ENCODE data around the gene HOXB4.
"Not testable (repeated sequence)": the region's sequence is repeated elsewhere in the genome, so short reads cannot be mapped to it uniquely, and the experiment has no call there.

HOXB4 gene

GRCh38 chr17:48546137-48546923 is 31.8 kb downstream of the HOXB4 start:
- DNase-seq: no peak

DNA sequence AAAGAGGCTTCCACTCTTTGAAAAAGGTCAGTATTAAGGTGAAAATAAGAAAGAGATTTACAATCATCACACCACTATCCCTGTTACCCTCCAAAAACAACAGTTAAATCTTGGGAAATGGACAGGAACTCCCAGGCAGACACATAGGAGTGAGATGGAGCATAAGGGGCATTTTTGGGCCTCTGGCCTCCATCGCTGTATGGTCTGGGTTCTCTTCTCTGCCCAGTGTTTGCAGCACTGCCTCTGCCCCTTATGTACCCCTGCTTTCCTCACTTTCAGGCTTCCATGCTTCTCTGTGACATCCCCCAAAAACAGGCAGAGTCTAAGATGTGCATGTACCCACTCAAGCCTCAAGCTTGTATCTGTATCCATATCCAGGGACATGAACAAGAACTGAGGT is 32.6 kb downstream of the HOXB4 start:
- DNase-seq: no peak

DNA sequence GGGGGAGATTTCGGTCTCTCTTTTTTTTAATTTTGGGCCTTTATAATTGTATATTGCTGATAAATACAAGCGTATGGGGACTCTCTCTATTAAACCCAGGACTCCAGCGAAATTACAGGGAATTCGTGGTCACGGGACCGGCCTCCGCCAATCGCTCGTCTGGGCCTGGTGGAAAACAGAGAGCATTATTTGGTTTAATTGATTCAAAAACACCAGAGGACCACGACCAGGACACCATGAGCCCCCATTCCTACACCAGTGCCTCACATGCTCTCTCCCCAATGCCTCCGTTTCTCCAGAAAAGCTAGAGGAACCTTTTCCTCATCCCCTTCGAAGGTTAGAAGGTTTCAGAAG is 33.2 kb downstream of the HOXB4 start, which contains the start of gene HOXB2:
Gene HOXB2, minus strand, starts transcription at position 88 of the 354 bp plus-strand sequence. CDS start 198 bp downstream, outside the sequence.
- DNase-seq: no peak

DNA sequence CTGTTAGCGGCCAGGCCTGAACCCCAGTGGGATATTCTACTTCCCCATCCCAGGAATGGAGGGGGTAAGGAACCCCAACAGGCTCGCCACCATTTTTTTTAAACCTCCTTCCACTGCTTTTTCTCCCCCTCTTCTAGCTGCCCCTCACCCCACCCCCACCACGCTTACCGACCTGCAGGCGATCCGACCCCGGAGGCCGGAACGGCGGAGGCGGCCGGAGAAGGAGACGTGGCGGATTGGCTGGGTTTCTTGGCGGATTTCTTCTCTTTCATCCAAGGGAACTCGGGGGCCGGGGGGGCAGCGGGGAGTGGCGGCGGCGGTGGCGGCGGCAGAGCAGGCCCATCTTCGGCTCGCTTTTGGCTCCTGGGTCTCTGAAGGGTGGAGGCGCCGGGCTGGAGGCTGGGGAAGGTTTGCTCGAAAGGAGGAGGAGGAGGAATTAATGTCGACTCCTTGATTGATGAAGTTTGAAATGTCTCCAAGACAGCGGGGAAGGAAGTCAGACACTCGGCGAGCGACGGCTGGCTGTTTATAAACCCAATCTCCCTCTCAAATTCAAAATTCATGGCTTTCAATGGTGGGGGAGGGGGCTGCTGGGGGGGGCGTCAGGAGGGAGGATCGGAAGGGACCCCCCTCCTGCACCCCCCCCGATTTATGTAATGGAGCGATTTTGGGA is 33.7 kb downstream of the HOXB4 start:
- DNase-seq: peak; percentile 36

DNA sequence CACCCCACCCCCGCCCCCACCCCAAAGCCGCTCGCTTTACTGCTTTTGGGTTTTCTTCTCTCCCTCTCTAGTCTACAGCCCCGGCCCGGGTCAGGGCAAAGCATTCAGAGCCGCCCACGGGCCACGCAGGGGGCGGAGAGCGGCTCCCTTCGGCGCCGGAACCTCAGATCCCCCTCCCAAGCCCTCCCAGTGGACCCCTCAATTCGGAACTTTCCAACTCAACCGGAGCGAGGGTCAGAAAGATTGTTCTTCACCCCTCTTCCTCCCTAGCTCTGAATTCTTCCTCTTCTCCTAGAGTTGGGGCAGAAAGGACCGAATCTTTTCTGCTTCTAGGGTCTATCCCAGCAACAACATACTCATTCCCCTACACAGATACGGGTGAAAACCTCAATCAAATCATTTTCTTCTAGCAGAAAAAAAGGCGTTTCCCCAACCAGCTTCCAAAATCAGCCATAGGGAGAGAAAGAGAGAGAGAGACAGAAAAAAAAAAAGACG is 34.2 kb downstream of the HOXB4 start:
- DNase-seq: no peak

GRCh38 chr17:48543107-48543853 is 34.9 kb downstream of the HOXB4 start:
- peak; percentile 43 for DNase-seq

DNA sequence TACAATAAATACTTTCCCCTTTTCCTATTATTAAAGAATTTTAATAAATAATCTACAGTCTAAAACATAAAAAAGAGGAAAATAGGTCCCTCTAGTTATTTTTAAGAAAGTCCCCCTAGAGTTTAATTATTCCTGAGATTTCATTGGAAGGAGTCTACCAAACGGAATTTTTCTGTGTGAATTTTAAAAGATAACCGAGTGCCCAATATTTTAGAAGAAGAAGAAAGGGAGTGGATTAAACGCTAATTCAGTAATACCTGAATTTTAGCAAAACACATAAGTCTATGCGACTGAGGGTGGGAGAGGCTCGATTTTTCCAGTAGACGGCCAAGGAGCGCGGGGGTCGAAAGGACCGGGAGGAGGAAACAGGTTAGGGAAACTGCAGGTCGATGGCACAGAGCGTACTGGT is 35.4 kb downstream of the HOXB4 start:
- DNase-seq: no peak

DNA sequence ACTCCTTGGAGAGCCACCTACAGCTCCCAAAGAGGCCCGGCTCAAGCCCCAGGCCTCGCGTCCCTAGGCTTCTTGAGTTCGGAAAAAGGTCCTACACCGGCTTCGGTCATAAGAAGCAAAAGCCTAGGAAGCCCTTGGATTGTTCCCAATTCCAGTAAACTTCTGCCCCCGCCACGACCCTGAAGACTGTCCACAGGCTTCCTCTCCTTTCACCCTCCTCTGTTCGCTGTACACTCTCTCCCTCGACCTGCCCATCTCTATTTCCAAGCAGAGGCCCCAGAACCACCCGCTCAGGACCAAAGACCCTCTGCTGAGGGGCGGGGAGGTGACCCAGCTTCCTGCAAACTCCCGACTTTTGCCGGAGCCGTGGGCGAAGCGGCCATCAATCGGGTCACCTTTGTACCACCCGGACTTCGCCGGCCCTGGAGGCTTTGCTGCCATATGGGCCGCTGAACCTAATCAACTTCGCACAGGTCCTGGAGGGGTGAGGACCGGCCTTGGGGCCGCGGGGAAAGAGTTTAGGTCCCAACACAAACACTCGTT is 36.0 kb downstream of the HOXB4 start:
- no peak for DNase-seq

- DNase-seq: peak; percentile 31
Observed at GRCh38 chr17:48541577-48542113, 36.5 kb downstream of the HOXB4 start.

DNA sequence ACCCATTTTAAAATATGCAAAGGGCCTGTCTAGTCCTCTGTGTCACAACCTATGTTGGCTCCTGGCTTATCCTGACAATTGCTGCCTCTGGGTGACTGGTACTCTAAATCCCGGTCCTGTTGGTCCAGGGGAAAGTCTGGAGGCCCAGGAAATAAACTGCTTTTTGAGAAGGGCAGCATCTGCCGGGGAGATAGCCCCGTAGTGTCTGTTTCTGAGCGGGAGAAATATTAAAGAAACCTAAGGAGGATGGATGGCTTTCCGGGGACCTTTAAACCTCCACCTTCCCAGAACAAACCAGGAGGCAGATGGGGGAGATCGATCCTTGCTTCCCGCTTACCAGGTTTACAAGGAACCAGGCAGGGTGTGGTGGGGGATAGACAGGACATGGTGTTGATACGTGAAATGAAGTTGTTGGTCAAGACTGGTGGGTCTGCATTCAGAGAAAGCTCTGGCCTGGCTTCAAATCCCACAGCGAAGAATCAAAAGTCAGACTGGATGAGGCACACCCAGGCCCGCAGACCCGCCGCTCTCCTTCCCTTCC is 37.0 kb downstream of the HOXB4 start:
- DNase-seq: no peak

GRCh38 chr17:48540213-48540612 is 37.9 kb downstream of the HOXB4 start:
- no peak for DNase-seq

GRCh38 chr17:48539177-48539576 is 39.0 kb downstream of the HOXB4 start:
- no peak for DNase-seq

GRCh38 chr17:48537316-48537715 is 40.8 kb downstream of the HOXB4 start:
- no peak for DNase-seq

DNA sequence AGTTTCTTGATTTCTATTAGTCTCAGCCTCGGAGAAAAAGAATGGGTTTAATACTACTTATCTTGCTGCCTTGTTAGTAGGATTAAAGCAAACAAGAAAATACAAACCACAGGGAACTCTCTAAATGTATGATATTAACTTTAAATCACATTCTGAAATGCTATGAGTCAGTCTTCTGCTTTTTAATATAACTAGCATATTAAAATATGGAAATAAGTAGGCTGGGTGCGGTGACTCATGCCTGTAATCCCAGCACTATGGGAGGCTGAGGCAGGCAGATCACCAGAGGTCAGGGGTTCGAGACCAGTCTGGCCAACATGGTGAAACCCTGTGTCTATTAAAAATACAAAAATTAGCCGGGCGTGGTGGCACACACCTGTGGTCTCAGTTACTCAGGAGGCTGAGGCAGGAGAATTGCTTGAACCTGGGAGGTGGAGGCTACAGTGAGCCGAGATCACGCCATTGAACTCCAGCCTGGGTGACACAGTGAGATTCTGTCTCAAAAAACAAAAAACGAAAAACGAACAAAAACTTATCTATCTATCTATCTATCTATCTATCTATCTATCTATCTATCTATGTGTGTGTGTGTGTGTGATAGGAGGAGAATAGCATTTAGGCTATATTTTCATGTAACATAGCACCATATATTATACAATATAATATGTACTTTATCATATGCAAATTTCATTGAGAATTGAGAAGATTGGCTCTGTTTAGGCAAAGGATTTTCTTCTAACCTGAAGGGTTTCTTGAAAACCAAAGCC is 42.2 kb downstream of the HOXB4 start:
- not testable (repeated sequence) for DNase-seq

GRCh38 chr17:48532261-48532660 is 45.9 kb downstream of the HOXB4 start:
- DNase-seq: no peak

- DNase-seq: no peak
Observed at GRCh38 chr17:48530887-48531272, 47.3 kb downstream of the HOXB4 start, which contains the start of gene HOXB1. Gene HOXB1, minus strand, starts transcription at chr17:48531011. Its CDS starts 107 bp downstream, at chr17:48530904.

GRCh38 chr17:48530208-48530886 is 47.8 kb downstream of the HOXB4 start:
- no peak for DNase-seq

DNA sequence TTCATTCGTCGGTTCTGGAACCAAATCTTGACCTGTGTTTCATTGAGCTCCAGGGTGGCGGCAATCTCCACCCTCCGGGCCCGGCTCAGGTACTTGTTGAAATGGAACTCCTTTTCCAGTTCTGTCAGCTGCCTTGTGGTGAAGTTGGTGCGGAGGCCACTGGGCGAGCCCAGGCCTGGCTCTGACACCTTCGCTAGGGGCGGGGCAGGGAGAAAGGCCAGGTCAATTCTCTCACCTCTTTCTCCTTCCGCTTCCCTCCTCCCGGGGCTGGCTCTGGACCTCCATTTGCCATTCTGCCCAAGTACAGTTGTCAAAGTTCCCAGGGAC is 48.5 kb downstream of the HOXB4 start:
- DNase-seq: no peak

DNA sequence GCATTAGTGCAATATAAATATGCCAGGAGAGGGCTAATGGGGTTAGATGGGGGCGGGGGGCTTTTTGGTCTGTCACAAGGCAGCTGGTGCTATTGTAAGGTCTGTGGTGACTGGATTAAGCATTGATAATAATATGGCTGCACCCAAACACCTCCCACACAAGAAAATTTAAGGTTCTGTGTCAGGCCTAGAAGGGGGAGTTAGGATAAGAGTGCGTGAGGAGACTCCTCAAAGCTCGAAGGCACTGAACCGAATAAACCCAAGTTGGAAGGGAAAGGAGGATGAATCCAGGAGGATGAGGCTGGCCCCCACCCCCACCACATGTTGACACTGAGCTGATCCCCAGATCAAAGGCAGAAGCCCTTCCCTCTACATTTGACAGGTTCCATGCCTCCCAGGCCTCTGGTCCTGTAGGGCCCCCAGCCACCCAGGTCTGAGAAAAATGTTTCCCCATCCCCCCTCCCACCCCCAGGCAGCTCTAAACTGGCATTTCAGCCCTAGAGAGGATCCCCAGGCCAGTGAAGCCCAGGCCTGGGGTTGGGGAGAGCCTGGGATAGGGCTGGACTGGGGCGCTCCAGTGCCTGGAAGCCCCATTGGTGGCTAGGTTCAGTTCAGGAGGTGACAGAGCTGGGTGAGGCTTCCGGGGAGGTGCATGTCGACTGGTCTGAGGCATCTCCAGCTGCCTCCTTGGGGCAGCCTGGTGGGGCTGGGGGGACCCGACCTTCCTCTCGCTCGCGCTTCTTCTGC is 49.0 kb downstream of the HOXB4 start:
- DNase-seq: no peak

GRCh38 chr17:48528153-48528935 is 49.8 kb downstream of the HOXB4 start:
- DNase-seq: no peak
